GM12874 (cell line): ENCODE measurements around the gene THRA.
A peak's percentile ranks its signal among the peaks of the same experiment; 100 is the strongest.

Source experiments
- CTCF ChIP-seq: IDR thresholded peaks from 2 replicates; pipeline ENCODE4 v1.5.1; 2011; ENCODE audit warnings: low read depth, mild to moderate bottlenecking, control low read depth, low read length, moderate library complexity; ENCODE audit not compliant: insufficient read depth

The THRA gene

GRCh38 chr17:40108970-40109824, 46.4 kb downstream of the THRA start:
- no peak for TF ChIP-seq CTCF

GRCh38 chr17:40110026-40110845, 47.5 kb downstream of the THRA start:
- no peak for TF ChIP-seq CTCF

- peak; percentile 83 for TF ChIP-seq CTCF
Observed at GRCh38 chr17:40111221-40112128, 48.7 kb downstream of the THRA start.

GRCh38 chr17:40112191-40112711, 49.5 kb downstream of the THRA start:
- TF ChIP-seq CTCF = no peak

- TF ChIP-seq CTCF = no peak
Observed at GRCh38 chr17:40112718-40113109, 49.9 kb downstream of the THRA start.

GRCh38 chr17:40113110-40113906, 50.5 kb downstream of the THRA start:
- TF ChIP-seq CTCF = peak; percentile 72
